ENCODE results near the gene FAM83D. TPM values are rescaled to one million over a fixed set of nuclear protein-coding genes. Genes with fewer than 3 reads are reported as not detected.

The FAM83D gene
- total RNA-seq, 2 donors from 2014 or later = 72.1 to 94.3 TPM

- no peak for DNase-seq (ENCODE audit: low spot score)
- intact Hi-C loops (cut with DNase I) = loop anchor here (1.0 to 5.0 kb wide), 3 partner anchors 35 to 120 kb away; partner anchors contain the start of gene DHX35 (in 1 of the 2)
These were observed 858 bp downstream of the FAM83D start for GRCh38 chr20:38926934-38927616.

- no peak for DNase-seq (ENCODE audit: low spot score)
- intact Hi-C loops (cut with DNase I) = loop anchor here (5.0 kb wide), 2 partner anchors 34 to 119 kb away; partner anchors contain the start of gene DHX35 (in 1 of the 2)
These were observed 1.8 kb downstream of the FAM83D start for GRCh38 chr20:38927902-38928578.

DNA sequence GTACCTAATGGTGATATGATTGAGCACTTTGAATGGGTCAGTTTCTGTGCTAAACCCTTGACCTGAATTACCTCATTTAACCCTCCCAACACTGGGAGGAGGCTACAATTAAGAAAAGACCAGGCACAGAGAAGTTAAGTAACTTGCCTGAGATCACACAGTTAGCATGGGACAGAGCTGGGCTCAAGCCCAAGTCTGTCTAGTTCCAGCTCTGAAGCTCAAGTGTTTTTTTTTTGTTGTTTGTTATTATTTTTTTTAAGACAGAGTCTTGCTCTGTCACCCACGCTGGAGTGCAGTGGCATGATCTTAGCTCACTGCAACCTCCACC lies 4.0 kb downstream of the FAM83D start:
- intact Hi-C loops (cut with DNase I) = no loop called here
- DNase-seq (ENCODE audit: low spot score) = no peak

- intact Hi-C loops (cut with DNase I) = no loop called here
- no peak for DNase-seq (ENCODE audit: low spot score)
These were observed 5.8 kb downstream of the FAM83D start for GRCh38 chr20:38931984-38932383.

- intact Hi-C loops (cut with DNase I) = no loop called here
- DNase-seq (ENCODE audit: low spot score) = no peak
These were observed 6.4 kb downstream of the FAM83D start for GRCh38 chr20:38932457-38933120.

GRCh38 chr20:38934530-38934929 lies 8.3 kb downstream of the FAM83D start:
- DNase-seq (ENCODE audit: low spot score) = no peak
- intact Hi-C loops (cut with DNase I) = no loop called here

DNA sequence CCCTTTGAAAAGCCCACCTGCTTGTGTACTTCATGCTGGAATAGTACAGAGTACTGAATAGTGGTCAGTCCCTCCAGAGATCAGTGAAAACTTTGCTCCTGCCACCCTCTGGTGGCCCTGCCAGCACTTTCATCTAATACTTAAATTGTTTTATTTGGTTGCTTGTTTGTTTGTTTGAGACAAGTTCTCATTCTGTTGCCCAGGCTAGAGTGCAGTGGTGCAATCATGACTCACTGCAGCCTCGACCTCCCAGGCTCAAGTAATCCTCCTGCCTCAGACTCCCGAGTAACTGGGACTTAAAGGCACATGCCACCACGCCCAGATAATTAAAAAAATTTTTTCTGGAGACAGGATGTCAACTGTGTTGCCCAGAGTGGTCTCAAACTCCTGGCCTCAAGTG lies 9.1 kb downstream of the FAM83D start:
- intact Hi-C loops (cut with DNase I) = no loop called here
- DNase-seq (ENCODE audit: low spot score) = no peak

DNA sequence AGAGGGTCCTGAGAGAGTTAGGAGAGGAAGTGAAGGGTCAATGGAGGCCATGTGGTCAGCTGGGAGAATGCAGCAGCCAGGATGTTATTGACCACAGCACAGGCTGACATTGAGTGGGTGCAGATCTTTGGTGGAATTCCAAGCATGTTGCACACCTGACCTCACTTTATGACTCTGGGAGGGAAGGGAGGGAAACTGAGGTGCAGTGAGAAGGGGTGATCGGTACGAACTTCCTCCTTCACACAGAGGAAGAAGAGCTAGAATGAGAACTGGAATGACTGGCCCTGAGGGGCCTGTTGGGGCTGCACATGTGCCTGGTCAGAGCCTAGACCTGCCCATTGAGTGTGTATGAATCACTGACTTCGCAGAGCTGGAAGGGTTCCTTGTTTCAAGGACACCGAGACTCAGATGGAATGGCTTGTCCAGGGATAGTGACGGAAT lies 9.8 kb downstream of the FAM83D start:
- intact Hi-C loops (cut with DNase I) = no loop called here
- no peak for DNase-seq (ENCODE audit: low spot score)

DNA sequence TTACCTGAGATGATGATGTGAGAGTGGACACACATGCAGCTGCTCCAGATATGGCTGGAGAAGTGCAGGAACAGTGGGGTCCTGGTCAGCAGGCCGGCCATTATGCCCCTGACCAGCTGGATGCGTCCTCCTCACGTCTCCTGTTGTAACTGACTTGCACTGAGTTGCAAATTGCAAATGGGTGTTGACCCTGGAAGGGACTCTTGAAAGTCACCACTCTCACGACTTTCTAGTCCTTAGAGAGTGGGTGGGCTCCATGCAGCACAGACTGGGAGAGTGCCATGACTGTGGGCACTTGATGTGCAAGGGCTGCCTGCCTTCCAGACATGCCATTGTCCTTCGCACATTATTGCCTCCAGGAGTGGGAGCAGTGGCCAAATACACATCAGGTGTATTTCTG lies 10.8 kb downstream of the FAM83D start:
- DNase-seq (ENCODE audit: low spot score) = no peak
- intact Hi-C loops (cut with DNase I) = no loop called here

- DNase-seq (ENCODE audit: low spot score) = no peak
- intact Hi-C loops (cut with DNase I) = no loop called here
These were observed 11.8 kb downstream of the FAM83D start for GRCh38 chr20:38937978-38938473.

- no peak for DNase-seq (ENCODE audit: low spot score)
- intact Hi-C loops (cut with DNase I) = no loop called here
These were observed 13.5 kb downstream of the FAM83D start for GRCh38 chr20:38939686-38940085.

DNA sequence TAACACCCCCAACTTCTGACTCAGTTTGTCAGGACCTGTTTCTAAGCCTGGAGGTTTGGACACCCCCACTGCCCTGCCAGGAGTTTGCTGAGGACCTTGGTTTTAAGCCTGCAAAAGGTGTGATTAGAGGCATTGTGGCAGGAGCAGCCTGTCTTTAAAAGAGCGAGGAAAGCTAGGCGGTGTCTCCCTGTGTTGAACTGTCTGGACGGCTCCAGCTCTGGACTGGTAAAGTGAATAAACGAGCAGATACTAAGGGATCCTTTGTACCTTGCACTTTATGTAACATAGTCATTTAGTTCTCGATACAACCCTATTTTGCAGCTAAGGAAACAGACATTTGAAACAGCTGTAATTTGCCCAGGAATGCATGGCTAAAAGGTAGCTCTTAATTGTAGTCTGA lies 14.4 kb downstream of the FAM83D start:
- intact Hi-C loops (cut with DNase I) = no loop called here

DNA sequence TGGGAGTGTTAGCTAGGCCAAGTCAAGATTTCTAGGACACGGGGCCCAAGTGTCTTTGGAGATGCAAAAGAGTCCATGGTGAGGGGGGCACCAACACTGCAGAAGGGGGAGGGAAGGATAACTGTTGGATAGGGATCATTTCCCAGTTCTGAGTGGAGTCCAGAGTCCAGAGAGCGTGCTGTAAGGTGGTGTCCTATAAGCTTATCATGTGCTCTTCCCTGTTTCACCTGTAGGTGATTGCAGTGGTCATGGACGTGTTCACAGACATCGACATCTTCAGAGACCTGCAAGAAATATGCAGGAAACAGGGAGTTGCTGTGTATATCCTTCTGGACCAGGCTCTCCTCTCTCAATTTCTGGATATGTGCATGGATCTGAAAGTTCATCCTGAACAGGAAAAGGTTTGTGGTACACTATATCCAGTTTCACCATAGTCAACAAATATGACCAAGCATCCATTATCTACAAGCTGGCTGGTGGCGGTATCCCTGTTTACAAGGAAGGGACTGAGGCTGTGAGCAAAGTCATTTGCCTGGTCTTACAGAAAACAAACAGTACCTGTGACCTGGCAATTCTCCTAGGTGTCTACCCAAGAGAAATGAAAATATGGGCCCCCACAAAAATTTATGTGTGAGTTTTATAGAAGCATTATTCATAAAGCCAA lies 15.6 kb downstream of the FAM83D start:
- intact Hi-C loops (cut with DNase I) = no loop called here
- no peak for DNase-seq (ENCODE audit: low spot score)

More for the DNA sequence above, 14.4 kb downstream of the FAM83D start:
- no peak for DNase-seq (ENCODE audit: low spot score)

GRCh38 chr20:38945012-38945411 lies 18.8 kb downstream of the FAM83D start:
- intact Hi-C loops (cut with DNase I) = no loop called here
- no peak for DNase-seq (ENCODE audit: low spot score)

- intact Hi-C loops (cut with DNase I) = no loop called here
These were observed 20.6 kb downstream of the FAM83D start for GRCh38 chr20:38946836-38947235.

GRCh38 chr20:38947931-38948362 lies 21.7 kb downstream of the FAM83D start:
- intact Hi-C loops (cut with DNase I) = no loop called here
- DNase-seq (ENCODE audit: low spot score) = no peak

More at GRCh38 chr20:38946836-38947235, 20.6 kb downstream of the FAM83D start:
- DNase-seq (ENCODE audit: low spot score) = no peak

DNA sequence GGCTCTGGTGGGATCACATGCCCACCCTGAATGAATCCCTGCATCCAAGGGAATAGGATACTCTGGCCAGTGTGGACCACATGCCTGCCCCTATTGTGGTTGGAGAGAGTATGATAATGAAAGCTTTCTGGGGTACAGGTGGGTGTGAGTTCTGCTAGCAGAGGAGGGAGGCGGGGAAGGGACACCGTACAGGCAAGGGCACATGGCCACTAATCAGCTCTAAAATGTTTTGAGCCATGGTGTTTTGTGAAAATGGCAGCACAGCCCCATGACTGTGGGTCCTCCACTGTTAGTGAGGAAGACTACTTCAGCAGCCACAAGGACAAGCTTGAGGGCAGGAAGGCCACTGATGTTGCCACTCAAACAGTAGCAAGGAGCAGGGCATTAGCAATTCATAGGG lies 24.0 kb downstream of the FAM83D start:
- intact Hi-C loops (cut with DNase I) = no loop called here
- no peak for DNase-seq (ENCODE audit: low spot score)

DNA sequence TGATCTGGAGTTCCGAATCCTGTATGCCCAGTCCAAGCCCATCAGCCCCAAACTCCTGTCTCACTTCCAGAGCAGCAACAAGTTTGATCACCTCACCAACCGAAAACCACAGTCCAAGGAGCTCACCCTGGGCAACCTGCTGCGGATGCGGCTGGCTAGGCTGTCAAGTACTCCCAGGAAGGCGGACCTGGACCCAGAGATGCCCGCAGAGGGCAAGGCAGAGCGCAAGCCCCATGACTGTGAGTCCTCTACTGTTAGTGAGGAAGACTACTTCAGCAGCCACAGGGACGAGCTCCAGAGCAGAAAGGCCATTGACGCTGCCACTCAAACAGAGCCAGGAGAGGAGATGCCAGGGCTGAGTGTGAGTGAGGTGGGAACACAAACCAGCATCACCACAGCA lies 25.4 kb downstream of the FAM83D start:
- intact Hi-C loops (cut with DNase I) = no loop called here
- no peak for DNase-seq (ENCODE audit: low spot score)

GRCh38 chr20:38952153-38952552 lies 25.9 kb downstream of the FAM83D start:
- intact Hi-C loops (cut with DNase I) = no loop called here

More at GRCh38 chr20:38952153-38952552, 25.9 kb downstream of the FAM83D start:
- DNase-seq (ENCODE audit: low spot score) = no peak

Data from posterior vena cava (tissue), 2 donors.